Endothelial cell (in vitro differentiated cells): ENCODE data around the gene DCDC2C. TPM values are rescaled to one million over a fixed set of nuclear protein-coding genes. Genes with fewer than 3 reads are reported as not detected.

Experiments used
- DNase-seq: peaks from one replicate; pipeline ENCODE4 v3.0.0; 2021; ENCODE audit warnings: low spot score
- H3K27ac Mint-ChIP-seq: one replicate; pipeline ENCODE4 v1.8.0; 2021; ENCODE audit warnings: mixed read lengths, inconsistent platforms; ENCODE audit not compliant: unreplicated experiment
- H3K27me3 Mint-ChIP-seq: one replicate; pipeline ENCODE4 v1.8.0; 2021; ENCODE audit warnings: mild to moderate bottlenecking, moderate library complexity, mixed read lengths, inconsistent platforms; ENCODE audit not compliant: unreplicated experiment
- H3K36me3 Mint-ChIP-seq: one replicate; pipeline ENCODE4 v1.8.0; 2021; ENCODE audit warnings: mild to moderate bottlenecking, low read depth, mixed read lengths, inconsistent platforms; ENCODE audit not compliant: unreplicated experiment
- H3K4me1 Mint-ChIP-seq: one replicate; pipeline ENCODE4 v1.8.0; 2021; ENCODE audit warnings: mild to moderate bottlenecking, mixed read lengths, inconsistent platforms; ENCODE audit not compliant: unreplicated experiment
- H3K4me3 Mint-ChIP-seq: one replicate; pipeline ENCODE4 v1.8.0; 2021; ENCODE audit warnings: mild to moderate bottlenecking, mixed read lengths, inconsistent platforms; ENCODE audit not compliant: unreplicated experiment
- H3K9me3 Mint-ChIP-seq: one replicate; pipeline ENCODE4 v1.8.0; 2021; ENCODE audit warnings: mixed read lengths, inconsistent platforms; ENCODE audit not compliant: unreplicated experiment
- total RNA-seq: library from RNA; stranded (reverse); fragmentation: NEBNext Ultra II Directional; extraction: Animal tissue kit (Norgen Biotek cat#: 25700); gene quantifications from one replicate; pipeline ENCODE4 v1.2.1, GENCODE V29; 2021; ENCODE audit not compliant: unreplicated experiment
- TF ChIP-seq, protein P1 (sequence below): fragments of 200-600 bp; sonication (generic); IDR thresholded peaks from one replicate; pipeline ENCODE4 v1.5.0; 2021; ENCODE audit warnings: antibody characterized with exemption; ENCODE audit not compliant: unreplicated experiment

The DCDC2C gene
- total RNA-seq, 1 donor from 2014 or later: not detected

DNA sequence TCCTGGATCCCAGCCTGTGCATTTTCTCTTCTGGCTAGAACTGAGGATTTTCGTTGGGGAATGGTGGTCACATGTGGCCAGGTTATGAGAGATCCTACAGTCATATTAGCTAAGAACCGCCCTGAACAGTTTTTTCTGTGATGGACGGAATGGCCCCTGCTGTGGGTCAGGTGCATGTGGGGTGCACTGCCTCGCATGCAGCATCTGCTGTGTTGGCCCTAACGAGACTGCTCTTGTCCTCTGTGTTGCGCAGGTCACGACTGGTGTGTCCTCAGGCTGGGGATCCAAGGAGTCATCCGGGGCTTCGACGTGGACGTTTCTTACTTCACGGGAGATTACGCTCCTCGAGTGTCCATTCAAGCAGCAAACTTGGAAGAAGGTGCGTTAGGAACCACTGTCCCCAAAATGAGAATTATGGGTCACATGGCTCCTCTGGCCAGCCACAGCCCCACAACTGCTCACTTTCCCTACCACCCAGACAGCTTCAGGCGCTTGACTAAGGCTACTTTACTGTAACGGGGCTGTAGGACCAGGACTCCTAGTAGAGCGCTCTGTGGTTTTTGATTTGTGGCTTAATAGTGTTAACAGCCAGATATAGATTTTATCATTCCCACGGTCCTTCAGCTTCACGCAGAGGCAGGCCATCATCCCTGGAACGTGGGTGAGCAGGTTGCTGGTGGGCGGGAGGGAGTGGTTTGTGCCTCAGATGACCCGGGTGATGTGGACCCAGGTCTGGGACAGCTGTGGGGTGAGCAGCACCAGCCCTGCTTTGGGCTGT, 23.6 kb upstream of the DCDC2C start:
- TF ChIP-seq, protein P1, sequence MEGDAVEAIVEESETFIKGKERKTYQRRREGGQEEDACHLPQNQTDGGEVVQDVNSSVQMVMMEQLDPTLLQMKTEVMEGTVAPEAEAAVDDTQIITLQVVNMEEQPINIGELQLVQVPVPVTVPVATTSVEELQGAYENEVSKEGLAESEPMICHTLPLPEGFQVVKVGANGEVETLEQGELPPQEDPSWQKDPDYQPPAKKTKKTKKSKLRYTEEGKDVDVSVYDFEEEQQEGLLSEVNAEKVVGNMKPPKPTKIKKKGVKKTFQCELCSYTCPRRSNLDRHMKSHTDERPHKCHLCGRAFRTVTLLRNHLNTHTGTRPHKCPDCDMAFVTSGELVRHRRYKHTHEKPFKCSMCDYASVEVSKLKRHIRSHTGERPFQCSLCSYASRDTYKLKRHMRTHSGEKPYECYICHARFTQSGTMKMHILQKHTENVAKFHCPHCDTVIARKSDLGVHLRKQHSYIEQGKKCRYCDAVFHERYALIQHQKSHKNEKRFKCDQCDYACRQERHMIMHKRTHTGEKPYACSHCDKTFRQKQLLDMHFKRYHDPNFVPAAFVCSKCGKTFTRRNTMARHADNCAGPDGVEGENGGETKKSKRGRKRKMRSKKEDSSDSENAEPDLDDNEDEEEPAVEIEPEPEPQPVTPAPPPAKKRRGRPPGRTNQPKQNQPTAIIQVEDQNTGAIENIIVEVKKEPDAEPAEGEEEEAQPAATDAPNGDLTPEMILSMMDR: no peak
- H3K4me3 Mint-ChIP-seq: no peak overlapping the region
- H3K27me3 Mint-ChIP-seq: peaks cover 2% of the 10 kb centered on the region
- H3K36me3 Mint-ChIP-seq: no peaks in the 10 kb centered on the region
- no peaks in the 10 kb centered on the region for H3K9me3 Mint-ChIP-seq
- no peaks in the 10 kb centered on the region for H3K4me1 Mint-ChIP-seq
- H3K27ac Mint-ChIP-seq: no peak overlapping the region
- DNase-seq: no peak

DNA sequence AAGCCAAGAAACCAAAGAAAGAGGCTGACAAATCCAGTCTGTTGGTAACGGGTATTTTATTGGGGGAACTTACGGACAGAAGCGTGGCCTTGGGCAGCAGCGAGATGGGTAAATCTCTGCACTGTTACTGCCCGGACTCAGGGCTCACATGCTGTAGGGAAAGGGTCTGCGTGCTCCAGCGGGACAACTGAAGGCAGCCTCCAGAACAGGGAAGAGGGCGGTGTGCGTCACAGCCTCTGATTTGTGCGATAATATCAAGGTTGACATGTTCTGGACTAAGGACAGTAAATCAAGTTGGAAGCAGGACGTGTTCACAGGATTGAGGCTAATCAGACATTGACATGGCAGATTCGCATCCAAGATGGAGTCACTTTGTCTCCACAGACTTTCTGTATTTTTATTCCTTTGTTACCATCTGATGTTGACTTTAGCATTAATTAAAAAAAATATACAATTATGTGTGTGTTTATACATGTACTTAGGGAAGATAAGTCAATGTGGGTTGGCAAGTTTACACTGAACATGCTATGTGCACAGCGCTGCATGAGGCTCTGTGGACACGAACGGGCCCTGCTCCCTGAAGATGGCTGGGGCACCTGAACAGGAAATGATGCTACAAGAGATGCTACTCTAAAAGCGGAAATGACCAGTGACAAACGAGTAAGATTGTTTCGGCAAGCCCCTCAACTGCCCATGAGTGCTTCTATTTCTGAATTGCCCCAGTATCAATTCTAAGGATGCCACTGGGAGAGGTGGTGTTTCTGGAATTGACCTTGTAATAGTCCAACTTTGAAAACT, 22.6 kb upstream of the DCDC2C start:
- no peak for DNase-seq
- H3K36me3 Mint-ChIP-seq: no peaks in the 10 kb centered on the region
- TF ChIP-seq, protein P1: no peak
- peaks cover 2% of the 10 kb centered on the region for H3K27me3 Mint-ChIP-seq
- H3K4me3 Mint-ChIP-seq: no peak overlapping the region
- no peak overlapping the region for H3K27ac Mint-ChIP-seq
- H3K9me3 Mint-ChIP-seq: no peaks in the 10 kb centered on the region
- no peaks in the 10 kb centered on the region for H3K4me1 Mint-ChIP-seq

- Mint-ChIP-seq H3K4me1 (no peaks in the 10 kb centered on the region), H3K4me3 (no peak overlapping the region), H3K9me3 (no peaks in the 10 kb centered on the region), H3K27ac (no peak overlapping the region), H3K27me3 (peaks cover 2% of the 10 kb centered on the region), H3K36me3 (no peaks in the 10 kb centered on the region)
- no peak for DNase-seq
- TF ChIP-seq, protein P1: no peak
Measured at GRCh38 chr2:3681625-3682024, 21.8 kb upstream of the DCDC2C start.

- no peak for DNase-seq
- Mint-ChIP-seq H3K4me3 (no peak overlapping the region), H3K27me3 (peaks cover 3% of the 10 kb centered on the region), H3K9me3 (no peaks in the 10 kb centered on the region), H3K4me1 (no peaks in the 10 kb centered on the region), H3K36me3 (no peaks in the 10 kb centered on the region), H3K27ac (no peak overlapping the region)
- TF ChIP-seq, protein P1: no peak
Measured at GRCh38 chr2:3682811-3683210, 20.6 kb upstream of the DCDC2C start.
